ENCODE results near the gene SLC49A4.

GRCh38 chr3:122797291-122797690 is 2.4 kb downstream of the SLC49A4 start:
- TF ChIP-seq CTCF (IDR thresholded peaks at IDR 0.05; ENCODE audit: low read length), result no peak
- no peak for TF ChIP-seq EZH2 (IDR thresholded peaks at IDR 0.05; ENCODE audit: borderline replicate concordance, low read length)
